AG04450 (cell line): ENCODE results near the gene SDHC. TPM values are rescaled to one million over a fixed set of nuclear protein-coding genes. Genes with fewer than 3 reads are reported as not detected.

ENCODE experiments used
- CTCF ChIA-PET: fragments of 300-600, 350-600 bp; formaldehyde crosslinking; extraction: SDS; loops from one replicate; lab custom pipeline; 2022; ENCODE audit warnings: antibody characterized with exemption, inconsistent platforms; lab: Charles Lee
- POLR2A ChIA-PET: fragments of 350-600 bp; formaldehyde crosslinking; extraction: SDS; loops from one replicate; lab custom pipeline; 2021; ENCODE audit warnings: antibody characterized with exemption, inconsistent platforms; lab: Yijun Ruan, JAX
- DNase-seq: peaks from one replicate; pipeline ENCODE4 v3.0.0-alpha.2; 2011; ENCODE audit warnings: low read depth, low spot score
- H3K27ac ChIP-seq: one replicate; pipeline ENCODE4 v1.5.1; 2012; ENCODE audit warnings: low read depth, low read length, control low read depth
- H3K27me3 ChIP-seq: one replicate; pipeline ENCODE4 v1.6.0; 2012; ENCODE audit warnings: low read length; ENCODE audit not compliant: control insufficient read depth, insufficient read depth
- H3K4me3 ChIP-seq: 2 replicates; pipeline ENCODE4 v1.5.1; 2011; ENCODE audit warnings: mild to moderate bottlenecking, low read depth, low read length, control low read depth
- H3K9me3 ChIP-seq: 2 replicates; pipeline ENCODE4 v1.5.1; 2012; ENCODE audit warnings: low read length; ENCODE audit not compliant: control insufficient read depth, insufficient read depth
- polyA plus RNA-seq: library from polyadenylated mRNA; depleted of rRNA; stranded (reverse); fragments of >200 nt; gene quantifications from 2 replicates; pipeline ENCODE4 v1.2.3, GENCODE V29; 2011
- TF ChIP-seq, protein P1 (sequence below): IDR thresholded peaks from 2 replicates; pipeline ENCODE4 v1.5.1; 2011; ENCODE audit warnings: low read depth, low read length, control low read depth, inconsistent platforms

Gene SDHC
- polyA plus RNA-seq, 1 experiment: 311 TPM

DNA sequence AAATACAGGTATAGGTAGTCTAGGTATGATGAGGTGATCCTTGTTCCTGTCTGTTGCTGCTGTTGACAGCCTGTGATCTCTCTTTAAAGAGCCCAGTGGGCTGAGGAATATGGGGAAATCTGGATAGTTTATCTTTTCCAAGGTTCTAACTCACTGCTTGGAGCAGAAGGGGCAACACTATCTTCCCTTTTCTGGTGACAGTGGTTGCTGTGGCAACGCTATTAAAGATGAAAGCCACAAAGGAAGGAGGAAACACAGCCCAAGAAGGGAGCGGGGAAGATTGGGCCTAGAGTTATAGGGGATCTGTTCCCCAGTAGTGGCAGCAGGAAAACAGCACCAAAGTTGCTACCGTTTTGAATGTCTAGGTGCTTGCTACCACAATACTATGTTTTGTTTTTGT lies 46.9 kb upstream of the SDHC start:
- H3K4me3 ChIP-seq: no peak overlapping the region
- POLR2A ChIA-PET: no interaction called here
- no peak for DNase-seq
- H3K9me3 ChIP-seq: no peaks in the 10 kb centered on the region
- TF ChIP-seq, protein P1, sequence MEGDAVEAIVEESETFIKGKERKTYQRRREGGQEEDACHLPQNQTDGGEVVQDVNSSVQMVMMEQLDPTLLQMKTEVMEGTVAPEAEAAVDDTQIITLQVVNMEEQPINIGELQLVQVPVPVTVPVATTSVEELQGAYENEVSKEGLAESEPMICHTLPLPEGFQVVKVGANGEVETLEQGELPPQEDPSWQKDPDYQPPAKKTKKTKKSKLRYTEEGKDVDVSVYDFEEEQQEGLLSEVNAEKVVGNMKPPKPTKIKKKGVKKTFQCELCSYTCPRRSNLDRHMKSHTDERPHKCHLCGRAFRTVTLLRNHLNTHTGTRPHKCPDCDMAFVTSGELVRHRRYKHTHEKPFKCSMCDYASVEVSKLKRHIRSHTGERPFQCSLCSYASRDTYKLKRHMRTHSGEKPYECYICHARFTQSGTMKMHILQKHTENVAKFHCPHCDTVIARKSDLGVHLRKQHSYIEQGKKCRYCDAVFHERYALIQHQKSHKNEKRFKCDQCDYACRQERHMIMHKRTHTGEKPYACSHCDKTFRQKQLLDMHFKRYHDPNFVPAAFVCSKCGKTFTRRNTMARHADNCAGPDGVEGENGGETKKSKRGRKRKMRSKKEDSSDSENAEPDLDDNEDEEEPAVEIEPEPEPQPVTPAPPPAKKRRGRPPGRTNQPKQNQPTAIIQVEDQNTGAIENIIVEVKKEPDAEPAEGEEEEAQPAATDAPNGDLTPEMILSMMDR: no peak
- H3K27ac ChIP-seq: no peak overlapping the region
- CTCF ChIA-PET: interaction anchor here (0.6 kb wide), 1 partner anchor 23 kb away, joined by 3 read pairs; no protein-coding TSS in a partner anchor
- peaks cover 3% of the 10 kb centered on the region for H3K27me3 ChIP-seq

DNA sequence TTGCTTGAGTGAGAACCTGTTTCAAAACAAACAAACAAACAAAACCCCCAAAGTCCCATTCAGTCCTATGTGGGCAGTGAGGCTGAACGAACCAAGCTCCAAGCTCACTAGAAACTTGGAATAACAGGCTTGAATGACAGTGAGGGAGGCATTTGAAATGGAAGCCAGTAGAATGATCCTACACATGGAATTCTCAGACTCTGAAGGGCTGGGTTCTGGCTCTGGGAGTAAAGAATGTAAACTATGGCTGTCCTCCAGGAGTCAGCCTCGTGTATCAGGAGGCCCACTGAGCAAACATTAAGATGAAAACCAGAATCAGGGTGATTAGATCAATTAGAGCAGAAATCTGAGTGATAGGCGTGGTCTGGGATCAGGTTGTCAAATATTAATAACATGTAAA lies 40.8 kb upstream of the SDHC start:
- TF ChIP-seq, protein P1: no peak
- POLR2A ChIA-PET: no interaction called here
- CTCF ChIA-PET: interaction anchor here (1.3 kb wide), 2 partner anchors 18 kb away, joined by 3 to 7 read pairs; no protein-coding TSS in a partner anchor
- H3K4me3 ChIP-seq: no peak overlapping the region
- H3K27me3 ChIP-seq: peaks cover 11% of the 10 kb centered on the region
- H3K9me3 ChIP-seq: no peaks in the 10 kb centered on the region
- no peak for DNase-seq
- H3K27ac ChIP-seq: no peak overlapping the region

GRCh38 chr1:161274874-161275273 lies 39.3 kb upstream of the SDHC start:
- CTCF ChIA-PET: interaction anchor here (1.3 kb wide), 1 partner anchor 16 kb away, joined by 7 read pairs; no protein-coding TSS in a partner anchor
- Histone ChIP-seq H3K27me3 (peaks cover 11% of the 10 kb centered on the region), H3K4me3 (no peak overlapping the region), H3K9me3 (no peaks in the 10 kb centered on the region), H3K27ac (no peak overlapping the region)
- DNase-seq: no peak
- POLR2A ChIA-PET: no interaction called here
- TF ChIP-seq, protein P1: no peak

GRCh38 chr1:161282991-161283390 lies 31.2 kb upstream of the SDHC start:
- H3K9me3 ChIP-seq: no peaks in the 10 kb centered on the region
- peaks cover 17% of the 10 kb centered on the region for H3K27me3 ChIP-seq
- H3K27ac ChIP-seq: no peak overlapping the region
- CTCF ChIA-PET: interaction anchor here (0.8 to 1.5 kb wide), 2 partner anchors 8 to 72 kb away, joined by 3 to 11 read pairs; no protein-coding TSS in a partner anchor
- H3K4me3 ChIP-seq: no peak overlapping the region
- POLR2A ChIA-PET: no interaction called here
- TF ChIP-seq, protein P1: no peak
- DNase-seq: no peak

DNA sequence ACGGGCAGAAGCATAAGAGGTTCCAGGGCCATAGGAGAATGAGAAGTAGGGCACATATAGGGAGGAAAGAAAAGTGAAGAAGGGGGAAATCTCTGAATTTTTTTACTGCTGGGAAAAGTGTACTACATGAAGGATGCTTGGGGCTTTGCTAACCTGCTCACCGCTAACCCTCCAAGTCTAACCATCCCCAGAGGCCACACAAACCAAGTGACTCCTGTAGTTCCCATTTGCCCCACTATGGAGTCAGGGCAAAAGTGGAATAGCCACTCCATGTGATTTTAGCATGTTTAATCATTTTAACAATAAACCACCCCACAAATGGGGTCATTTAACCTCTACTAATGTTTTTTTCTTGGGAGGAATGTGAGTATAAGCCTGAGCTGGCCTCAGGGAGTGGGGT lies 29.1 kb upstream of the SDHC start:
- POLR2A ChIA-PET: no interaction called here
- H3K9me3 ChIP-seq: no peaks in the 10 kb centered on the region
- H3K4me3 ChIP-seq: no peak overlapping the region
- TF ChIP-seq, protein P1: no peak
- DNase-seq: no peak
- CTCF ChIA-PET: interaction anchor here (0.7 kb wide), 1 partner anchor 19 kb away, joined by 4 read pairs; no protein-coding TSS in a partner anchor
- peaks cover 17% of the 10 kb centered on the region for H3K27me3 ChIP-seq
- no peak overlapping the region for H3K27ac ChIP-seq
